Dendritic cell treated with granulocyte-macrophage colony-stimulating factor and Interleukin-4, amounts not matched to agents 40 ng/mL and 50 ng/mL, for 4 days (primary cell): ENCODE measurements around the gene AP3S1.
"Not testable (repeated sequence)": the region's sequence is repeated elsewhere in the genome, so short reads cannot be mapped to it uniquely, and the experiment has no call there.

ENCODE experiments used
- H3K27ac Mint-ChIP-seq: one replicate; pipeline ENCODE4 v1.8.0; 2022; ENCODE audit warnings: mild to moderate bottlenecking, mixed read lengths
- H3K27me3 Mint-ChIP-seq: one replicate; pipeline ENCODE4 v1.8.0; 2022; ENCODE audit warnings: mild to moderate bottlenecking, mixed read lengths
- H3K36me3 Mint-ChIP-seq: one replicate; pipeline ENCODE4 v1.8.0; 2022; ENCODE audit warnings: low read depth, mixed read lengths
- H3K4me1 Mint-ChIP-seq: one replicate; pipeline ENCODE4 v1.8.0; 2022; ENCODE audit warnings: low read depth, mixed read lengths
- H3K4me3 Mint-ChIP-seq: one replicate; pipeline ENCODE4 v1.8.0; 2022; ENCODE audit warnings: mild to moderate bottlenecking, moderate library complexity, mixed read lengths
- H3K9me3 Mint-ChIP-seq: one replicate; pipeline ENCODE4 v1.8.0; 2022; ENCODE audit warnings: mixed read lengths
- intact Hi-C: fragments of 100-400 bp; cut with micrococcal nuclease; formaldehyde crosslinking; loops from one replicate; pipeline ENCODE4 v1.15.0; 2022

AP3S1 gene

DNA sequence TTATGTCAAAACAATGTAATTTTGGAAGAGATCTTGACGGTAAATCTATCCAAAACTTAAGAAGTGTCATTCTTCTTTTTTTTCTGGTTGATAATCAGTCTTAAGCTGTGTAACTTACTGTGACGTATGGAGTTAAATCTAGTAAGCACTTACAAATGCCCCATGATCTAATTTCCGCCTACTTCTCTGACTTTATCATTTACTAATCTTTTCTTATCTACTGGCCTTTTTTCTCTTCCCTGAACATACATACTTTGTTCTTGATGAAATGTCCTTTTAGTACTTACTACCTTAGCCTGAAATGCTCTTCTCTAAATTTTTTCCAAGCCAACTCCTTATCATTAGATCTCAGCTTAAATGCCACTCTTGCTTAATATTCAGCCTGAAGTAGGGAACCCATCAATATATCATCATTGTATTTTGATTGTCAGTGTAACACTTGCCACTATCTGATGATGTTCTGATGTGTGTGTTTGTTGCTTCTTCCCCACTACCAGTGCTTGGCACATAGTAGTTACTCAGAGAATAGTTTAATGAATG is 27.6 kb downstream of the AP3S1 start:
- H3K27ac Mint-ChIP-seq = no peak overlapping the region
- peaks cover 5% of the 10 kb centered on the region for H3K4me1 Mint-ChIP-seq
- no peaks in the 10 kb centered on the region for H3K27me3 Mint-ChIP-seq
- H3K4me3 Mint-ChIP-seq = no peak overlapping the region
- intact Hi-C loops = no loop called here
- H3K36me3 Mint-ChIP-seq = peaks cover 44% of the 10 kb centered on the region
- H3K9me3 Mint-ChIP-seq = no peaks in the 10 kb centered on the region

- H3K27ac Mint-ChIP-seq = no peak overlapping the region
- H3K36me3 Mint-ChIP-seq = peaks cover 54% of the 10 kb centered on the region
- no peak overlapping the region for H3K4me3 Mint-ChIP-seq
- intact Hi-C loops = no loop called here
- no peaks in the 10 kb centered on the region for H3K9me3 Mint-ChIP-seq
- H3K27me3 Mint-ChIP-seq = no peaks in the 10 kb centered on the region
- no peaks in the 10 kb centered on the region for H3K4me1 Mint-ChIP-seq
Observed at GRCh38 chr5:115872447-115872846, 30.7 kb downstream of the AP3S1 start.

DNA sequence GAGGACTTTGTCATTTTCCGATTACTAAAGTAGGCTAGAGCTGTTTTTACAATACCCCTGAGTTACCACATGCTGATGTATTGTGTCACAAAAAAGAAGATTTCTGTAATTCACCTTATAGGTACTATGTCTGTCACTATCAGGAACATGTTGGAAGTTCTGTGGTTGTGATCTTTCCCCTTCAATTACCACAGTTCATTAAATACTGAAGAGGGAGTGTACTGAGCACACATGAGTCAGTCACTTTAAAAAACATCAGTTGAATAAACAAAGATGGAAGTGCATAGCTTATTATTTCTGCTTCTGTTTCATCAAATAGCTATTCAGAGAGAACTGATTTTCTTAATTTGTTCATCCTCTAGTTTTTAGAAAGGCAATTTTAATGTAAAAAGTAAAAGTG is 31.7 kb downstream of the AP3S1 start:
- Mint-ChIP-seq H3K9me3 (no peaks in the 10 kb centered on the region), H3K36me3 (peaks cover 58% of the 10 kb centered on the region), H3K27ac (no peak overlapping the region), H3K27me3 (no peaks in the 10 kb centered on the region), H3K4me1 (no peaks in the 10 kb centered on the region), H3K4me3 (no peak overlapping the region)
- intact Hi-C loops = no loop called here

- Mint-ChIP-seq H3K36me3 (peaks cover 59% of the 10 kb centered on the region), H3K4me1 (no peaks in the 10 kb centered on the region), H3K27ac (no peak overlapping the region), H3K27me3 (no peaks in the 10 kb centered on the region), H3K9me3 (no peaks in the 10 kb centered on the region), H3K4me3 (no peak overlapping the region)
- intact Hi-C loops = no loop called here
Observed at GRCh38 chr5:115875447-115875846, 33.7 kb downstream of the AP3S1 start.

GRCh38 chr5:115877342-115877741 is 35.6 kb downstream of the AP3S1 start:
- H3K27me3 Mint-ChIP-seq, H3K4me3 Mint-ChIP-seq, H3K4me1 Mint-ChIP-seq, H3K9me3 Mint-ChIP-seq, H3K27ac Mint-ChIP-seq, intact Hi-C loops: not testable (repeated sequence)
- H3K36me3 Mint-ChIP-seq = peaks cover 49% of the 10 kb centered on the region

GRCh38 chr5:115882434-115882833 is 40.7 kb downstream of the AP3S1 start:
- H3K27me3 Mint-ChIP-seq, H3K4me3 Mint-ChIP-seq, intact Hi-C loops, H3K4me1 Mint-ChIP-seq, H3K27ac Mint-ChIP-seq, H3K9me3 Mint-ChIP-seq: not testable (repeated sequence)
- peaks cover 49% of the 10 kb centered on the region for H3K36me3 Mint-ChIP-seq

DNA sequence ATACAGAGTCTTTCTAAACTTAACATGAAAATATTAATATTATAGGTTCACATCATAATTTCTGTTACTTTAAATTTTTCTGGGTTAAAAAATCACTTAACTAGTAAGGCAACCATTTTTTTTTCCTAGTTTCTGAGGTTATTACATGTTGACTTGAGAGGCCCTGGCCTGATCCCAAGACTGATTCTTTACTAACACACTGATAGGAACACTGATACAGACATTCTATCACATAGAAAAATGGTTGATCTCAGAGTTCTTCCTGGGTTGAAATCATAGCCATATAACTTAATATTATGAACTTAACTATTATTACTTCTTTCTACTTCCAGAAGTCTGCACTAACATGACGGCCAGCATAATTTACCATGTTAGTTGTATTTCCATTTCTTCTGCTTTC is 43.0 kb downstream of the AP3S1 start:
- Mint-ChIP-seq H3K4me3 (no peak overlapping the region), H3K4me1 (peaks cover 6% of the 10 kb centered on the region), H3K27ac (no peak overlapping the region), H3K36me3 (peaks cover 33% of the 10 kb centered on the region), H3K27me3 (no peaks in the 10 kb centered on the region), H3K9me3 (no peaks in the 10 kb centered on the region)
- intact Hi-C loops = no loop called here

GRCh38 chr5:115885208-115885607 is 43.5 kb downstream of the AP3S1 start:
- H3K4me3 Mint-ChIP-seq, intact Hi-C loops, H3K4me1 Mint-ChIP-seq: not testable (repeated sequence)

GRCh38 chr5:115888027-115888426 is 46.3 kb downstream of the AP3S1 start:
- intact Hi-C loops = no loop called here
- Mint-ChIP-seq H3K4me1 (peaks cover 12% of the 10 kb centered on the region), H3K4me3 (no peak overlapping the region), H3K9me3 (no peaks in the 10 kb centered on the region), H3K27ac (no peak overlapping the region), H3K27me3 (no peaks in the 10 kb centered on the region), H3K36me3 (peaks cover 10% of the 10 kb centered on the region)

More at GRCh38 chr5:115885208-115885607, 43.5 kb downstream of the AP3S1 start:
- not testable (repeated sequence) for H3K27me3 Mint-ChIP-seq, H3K9me3 Mint-ChIP-seq, H3K27ac Mint-ChIP-seq
- peaks cover 28% of the 10 kb centered on the region for H3K36me3 Mint-ChIP-seq

- H3K36me3 Mint-ChIP-seq = peaks cover 7% of the 10 kb centered on the region
- H3K4me1 Mint-ChIP-seq = peaks cover 12% of the 10 kb centered on the region
- H3K27ac Mint-ChIP-seq = no peak overlapping the region
- no peak overlapping the region for H3K4me3 Mint-ChIP-seq
- no peaks in the 10 kb centered on the region for H3K9me3 Mint-ChIP-seq
- intact Hi-C loops = no loop called here
- no peaks in the 10 kb centered on the region for H3K27me3 Mint-ChIP-seq
Observed at GRCh38 chr5:115892021-115892420, 50.3 kb downstream of the AP3S1 start.

- no peaks in the 10 kb centered on the region for H3K27me3 Mint-ChIP-seq
- intact Hi-C loops = no loop called here
- H3K4me1 Mint-ChIP-seq = peaks cover 12% of the 10 kb centered on the region
- H3K9me3 Mint-ChIP-seq = no peaks in the 10 kb centered on the region
- H3K27ac Mint-ChIP-seq = no peak overlapping the region
- peaks cover 26% of the 10 kb centered on the region for H3K36me3 Mint-ChIP-seq
- H3K4me3 Mint-ChIP-seq = no peak overlapping the region
Observed at GRCh38 chr5:115894342-115894741, 52.6 kb downstream of the AP3S1 start.

- no peak overlapping the region for H3K27ac Mint-ChIP-seq
- peaks cover 26% of the 10 kb centered on the region for H3K36me3 Mint-ChIP-seq
- intact Hi-C loops = no loop called here
- H3K4me1 Mint-ChIP-seq = peaks cover 12% of the 10 kb centered on the region
- H3K27me3 Mint-ChIP-seq = no peaks in the 10 kb centered on the region
- no peak overlapping the region for H3K4me3 Mint-ChIP-seq
- no peaks in the 10 kb centered on the region for H3K9me3 Mint-ChIP-seq
Observed at GRCh38 chr5:115895821-115896220, 54.1 kb downstream of the AP3S1 start.

- intact Hi-C loops = no loop called here
- no peak overlapping the region for H3K27ac Mint-ChIP-seq
- H3K27me3 Mint-ChIP-seq = no peaks in the 10 kb centered on the region
- H3K4me1 Mint-ChIP-seq = no peaks in the 10 kb centered on the region
- no peaks in the 10 kb centered on the region for H3K9me3 Mint-ChIP-seq
- no peak overlapping the region for H3K4me3 Mint-ChIP-seq
- H3K36me3 Mint-ChIP-seq = peaks cover 26% of the 10 kb centered on the region
Observed at GRCh38 chr5:115898656-115899055, 56.9 kb downstream of the AP3S1 start.

- H3K27ac Mint-ChIP-seq = no peak overlapping the region
- no peaks in the 10 kb centered on the region for H3K36me3 Mint-ChIP-seq
- no peaks in the 10 kb centered on the region for H3K27me3 Mint-ChIP-seq
- H3K4me3 Mint-ChIP-seq = no peak overlapping the region
- intact Hi-C loops = no loop called here
- no peaks in the 10 kb centered on the region for H3K9me3 Mint-ChIP-seq
- H3K4me1 Mint-ChIP-seq = no peaks in the 10 kb centered on the region
Observed at GRCh38 chr5:115907177-115907576, 65.4 kb downstream of the AP3S1 start.

DNA sequence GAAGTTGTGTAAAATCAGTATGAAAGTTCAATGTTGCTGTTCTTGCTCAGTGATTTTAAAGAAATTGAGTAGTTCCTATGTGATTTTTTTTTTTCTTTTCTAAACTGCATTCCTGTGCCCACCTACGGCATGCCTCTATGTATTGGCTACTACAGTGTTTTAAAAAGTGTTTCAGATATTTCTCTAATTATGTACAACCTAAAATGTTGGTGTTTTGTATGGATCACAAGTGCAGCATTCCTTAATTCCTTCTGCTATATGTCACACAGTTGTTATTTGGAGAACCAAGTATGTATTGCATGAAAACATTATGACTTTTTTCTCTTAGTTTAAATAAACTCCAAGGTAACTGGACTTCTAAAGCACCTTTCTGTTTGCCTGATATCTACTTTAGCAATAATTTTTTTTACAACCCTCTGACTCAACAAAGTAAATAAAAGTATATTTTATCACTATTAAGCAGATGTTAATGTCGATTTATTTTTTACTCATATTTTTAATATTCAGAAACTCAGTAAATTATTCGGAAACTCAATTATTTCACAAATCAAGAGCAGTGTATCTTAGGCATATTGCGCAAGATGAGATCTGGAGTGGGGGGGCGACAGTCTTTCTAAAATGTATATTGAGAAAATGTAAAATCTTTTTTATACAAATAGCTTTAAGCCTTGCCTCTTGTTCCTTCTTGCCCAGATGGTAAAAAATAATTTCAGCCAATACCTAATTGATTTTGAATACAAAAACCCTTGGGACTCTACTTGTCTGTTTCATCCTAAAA is 72.1 kb downstream of the AP3S1 start:
- H3K27ac Mint-ChIP-seq, H3K4me3 Mint-ChIP-seq, H3K4me1 Mint-ChIP-seq, H3K27me3 Mint-ChIP-seq, H3K9me3 Mint-ChIP-seq, intact Hi-C loops: not testable (repeated sequence)
- H3K36me3 Mint-ChIP-seq = peaks cover 19% of the 10 kb centered on the region
